Activated CD4-positive, CD25-positive, alpha-beta regulatory T cell treated with anti-CD3 and anti-CD28 coated beads, Interleukin-2, amount 50 U/mL, for 72 hours (primary cell): ENCODE measurements around the gene DHX38.

Experiments used
- DNase-seq: peaks from one replicate; pipeline ENCODE4 v3.0.0; 2021

DHX38 gene

GRCh38 chr16:72084445-72084844 lies 9.2 kb upstream of the DHX38 start:
- DNase-seq, result no peak

GRCh38 chr16:72085002-72085401 lies 8.6 kb upstream of the DHX38 start:
- no peak for DNase-seq

GRCh38 chr16:72091217-72091616 lies 2.4 kb upstream of the DHX38 start:
- no peak for DNase-seq

GRCh38 chr16:72092832-72093447 lies 707 bp upstream of the DHX38 start:
- no peak for DNase-seq

DNA sequence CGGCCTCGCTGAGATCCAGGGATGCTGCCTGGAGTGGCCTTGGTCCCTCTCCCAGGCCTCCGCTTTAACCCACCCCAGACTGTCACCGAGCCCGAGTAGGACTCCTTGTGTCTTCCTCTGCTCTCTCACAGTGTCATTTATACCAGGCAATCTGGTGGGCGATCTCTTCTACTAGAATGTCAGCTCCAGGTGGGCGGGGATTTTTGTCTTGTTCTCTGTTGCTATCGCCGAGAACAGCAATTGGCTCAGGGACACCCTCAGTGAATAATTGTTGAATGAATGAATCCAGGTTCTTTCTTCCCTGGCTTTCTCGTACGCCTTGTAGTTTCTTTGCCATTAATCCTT lies 591 bp downstream of the DHX38 start:
- no peak for DNase-seq

- DNase-seq, result no peak
Measured at GRCh38 chr16:72098936-72099335, 5.3 kb downstream of the DHX38 start.

DNA sequence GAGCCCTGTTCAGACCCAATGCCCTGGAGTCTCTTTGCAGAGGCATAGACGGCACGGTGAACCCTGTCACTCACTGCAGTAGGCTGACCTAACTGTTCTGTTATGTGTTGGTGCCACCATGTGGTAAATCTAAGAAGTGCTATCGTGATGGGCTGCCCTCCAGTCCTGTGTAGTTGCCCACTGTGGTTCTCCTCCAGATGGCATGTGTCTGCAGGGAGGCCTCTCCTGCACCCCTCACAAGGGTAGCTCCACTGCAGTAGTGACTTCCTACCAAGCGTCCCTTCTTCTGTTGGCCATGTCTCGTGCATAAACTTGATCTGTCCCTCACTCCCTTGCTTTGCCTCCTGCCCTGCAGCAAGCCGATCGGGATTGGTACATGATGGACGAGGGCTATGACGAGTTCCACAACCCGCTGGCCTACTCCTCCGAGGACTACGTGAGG lies 5.8 kb downstream of the DHX38 start:
- no peak for DNase-seq

DNA sequence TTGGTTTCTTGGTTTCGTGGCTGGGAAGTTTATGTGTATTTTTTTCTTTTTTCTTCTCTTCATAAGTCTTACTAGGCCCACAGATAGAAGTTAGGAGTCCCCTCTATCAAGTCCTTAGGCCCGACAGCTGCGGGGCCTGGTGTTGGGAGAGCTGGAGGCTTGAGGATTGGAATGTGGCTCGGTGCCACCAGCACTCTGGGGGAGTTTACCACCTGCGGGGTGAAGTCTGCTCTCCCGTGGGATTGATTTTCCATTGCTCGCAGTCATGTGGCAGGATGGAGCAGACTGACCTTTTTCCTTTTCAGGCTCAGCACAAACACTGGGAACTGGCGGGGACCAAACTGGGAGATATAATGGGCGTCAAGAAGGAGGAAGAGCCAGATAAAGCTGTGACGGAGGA lies 7.5 kb downstream of the DHX38 start:
- no peak for DNase-seq

DNA sequence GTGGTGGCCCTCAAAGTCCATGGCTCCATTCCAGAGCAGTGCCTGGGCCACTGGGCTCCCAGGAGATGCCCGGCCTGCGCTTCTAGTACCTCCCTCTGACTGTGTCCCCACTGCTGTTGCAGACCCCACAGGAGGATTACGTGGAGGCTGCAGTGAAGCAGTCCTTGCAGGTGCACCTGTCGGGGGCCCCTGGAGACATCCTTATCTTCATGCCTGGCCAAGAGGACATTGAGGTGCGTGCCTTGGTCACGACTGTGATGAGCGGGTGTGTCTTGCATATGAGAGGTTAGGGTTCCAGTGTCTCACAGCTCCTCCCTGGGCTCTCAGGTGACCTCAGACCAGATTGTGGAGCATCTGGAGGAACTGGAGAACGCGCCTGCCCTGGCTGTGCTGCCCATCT lies 11.3 kb downstream of the DHX38 start:
- DNase-seq, result no peak

- no peak for DNase-seq
Measured at GRCh38 chr16:72105978-72106377, 12.3 kb downstream of the DHX38 start.

- DNase-seq, result no peak
Measured at GRCh38 chr16:72107371-72107770, 13.7 kb downstream of the DHX38 start.

DNA sequence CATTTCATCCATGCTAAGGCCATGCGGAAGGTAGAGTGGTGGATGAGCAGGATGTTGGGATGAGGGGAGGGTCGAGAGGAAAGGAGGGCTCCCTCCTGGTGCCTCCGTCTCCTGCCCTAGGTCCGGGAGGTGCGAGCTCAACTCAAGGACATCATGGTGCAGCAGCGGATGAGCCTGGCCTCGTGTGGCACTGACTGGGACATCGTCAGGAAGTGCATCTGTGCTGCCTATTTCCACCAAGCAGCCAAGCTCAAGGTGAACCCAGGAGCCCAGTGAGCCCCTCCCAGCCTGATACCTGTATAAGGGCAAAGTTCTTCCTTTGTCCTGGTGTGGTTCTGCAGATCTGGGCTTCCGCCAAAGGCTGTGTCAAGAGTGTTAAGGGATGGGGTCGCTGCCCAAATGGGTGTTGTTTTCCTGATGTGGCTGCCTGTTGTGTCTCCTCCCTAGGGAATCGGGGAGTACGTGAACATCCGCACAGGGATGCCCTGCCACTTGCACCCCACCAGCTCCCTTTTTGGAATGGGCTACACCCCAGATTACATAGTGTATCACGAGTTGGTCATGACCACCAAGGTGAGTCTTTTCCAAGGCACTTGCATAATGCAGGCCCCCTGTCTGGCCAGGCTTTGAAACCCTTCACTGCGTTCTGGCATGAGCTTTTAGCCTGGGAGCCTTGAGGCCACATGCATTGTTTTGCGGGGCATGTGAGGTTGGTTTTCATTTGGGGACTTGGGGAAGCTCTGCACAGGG lies 14.9 kb downstream of the DHX38 start:
- no peak for DNase-seq

- DNase-seq, result no peak
Measured at GRCh38 chr16:72109300-72109699, 15.7 kb downstream of the DHX38 start.

- DNase-seq, result no peak
Measured at GRCh38 chr16:72109966-72110530, 16.4 kb downstream of the DHX38 start.

DNA sequence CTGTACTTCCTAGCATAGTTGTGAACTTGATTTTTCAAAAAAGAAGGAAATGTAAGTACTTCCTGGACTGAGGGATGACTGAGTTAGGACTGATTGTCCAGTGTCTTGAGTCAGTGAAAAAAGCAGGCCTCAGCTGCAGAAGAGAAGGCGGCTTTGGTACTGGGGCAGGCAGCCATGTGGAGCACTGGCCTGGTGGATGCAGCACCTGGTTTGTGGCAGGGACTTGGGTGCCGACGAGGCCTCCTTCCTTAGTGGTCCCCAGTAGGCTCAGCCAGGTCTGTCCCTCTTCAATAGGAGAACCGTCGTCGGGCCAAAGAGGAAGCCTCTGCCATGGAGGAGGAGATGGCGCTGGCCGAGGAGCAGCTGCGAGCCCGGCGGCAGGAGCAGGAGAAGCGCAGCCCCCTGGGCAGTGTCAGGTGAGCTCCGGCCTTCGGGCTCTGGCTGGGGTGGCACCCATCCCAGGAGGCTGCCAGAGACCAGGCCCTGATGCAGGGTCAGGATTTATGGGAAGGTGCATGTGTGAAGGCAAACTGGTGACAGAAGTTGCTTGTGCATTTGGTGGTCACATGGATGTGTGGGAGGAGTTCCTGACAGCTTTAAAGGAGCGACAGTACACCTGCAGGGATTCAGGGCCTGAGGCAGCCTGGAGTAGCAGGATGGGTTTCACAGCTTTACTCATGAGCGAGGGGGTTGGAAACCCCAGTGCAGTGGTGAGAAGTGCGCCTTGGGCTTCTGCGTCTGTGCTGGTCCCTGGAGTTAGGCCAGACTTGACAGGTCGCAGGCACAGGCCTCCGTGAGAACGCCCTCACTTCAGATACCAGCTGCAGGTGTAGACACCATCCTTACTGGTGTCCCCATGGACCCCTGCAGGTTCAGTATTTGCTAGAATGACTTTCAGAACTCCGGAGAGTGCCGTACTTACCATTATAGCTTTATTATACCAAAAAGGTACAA lies 17.3 kb downstream of the DHX38 start:
- DNase-seq, result no peak

DNA sequence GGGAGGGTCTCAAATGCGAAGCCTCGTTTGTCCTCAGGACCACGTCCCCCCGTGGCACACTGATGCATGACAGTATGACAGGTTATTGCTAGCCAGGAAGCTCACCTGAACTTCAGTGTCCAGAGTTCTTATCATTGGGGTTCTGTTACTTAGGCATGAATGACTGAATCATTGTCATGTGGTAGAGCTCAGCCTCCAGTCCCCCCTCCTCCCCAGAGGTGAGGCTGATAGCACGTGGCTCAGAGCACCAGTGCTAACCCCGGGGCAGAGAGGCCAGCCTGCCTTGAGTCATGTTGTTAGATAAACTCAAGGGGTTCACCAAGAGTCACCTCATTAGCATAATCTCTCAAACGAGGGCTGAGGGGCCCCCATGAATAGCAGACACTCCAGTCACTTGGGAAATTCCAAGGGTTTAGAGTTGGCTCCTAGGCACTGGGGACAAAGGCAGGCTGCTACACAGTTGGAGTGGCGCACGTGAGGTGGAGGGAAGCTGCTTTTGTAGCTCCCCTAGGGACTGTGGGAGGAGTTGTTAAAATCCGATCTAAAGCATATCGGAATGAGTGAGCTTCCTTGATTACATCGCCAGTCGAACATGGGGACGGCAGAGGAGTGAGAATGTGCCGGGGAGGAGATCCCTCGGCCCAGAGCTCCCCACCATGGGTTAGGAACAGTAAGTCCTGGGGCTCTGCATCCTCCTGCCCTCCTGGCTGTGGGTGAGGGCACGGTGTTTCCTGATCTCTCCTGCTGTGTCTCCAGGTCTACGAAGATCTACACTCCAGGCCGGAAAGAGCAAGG lies 18.2 kb downstream of the DHX38 start:
- no peak for DNase-seq

DNA sequence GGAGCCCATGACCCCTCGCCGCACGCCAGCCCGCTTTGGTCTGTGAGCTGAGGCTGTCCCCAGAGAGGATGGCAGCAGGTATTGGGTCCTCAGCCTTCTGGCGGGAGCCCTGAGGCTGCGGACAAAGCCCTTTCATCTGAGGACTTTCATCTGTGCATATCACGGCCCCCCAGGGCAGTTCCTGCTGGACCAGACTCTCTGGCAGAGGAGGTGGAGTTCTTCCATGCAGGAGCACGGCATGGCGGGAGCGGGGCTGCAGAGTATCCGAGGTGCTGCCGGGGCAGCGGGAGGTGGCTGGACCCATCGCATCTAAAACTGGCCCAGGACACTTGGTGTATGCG lies 18.8 kb downstream of the DHX38 start:
- DNase-seq, result no peak

- no peak for DNase-seq
Measured at GRCh38 chr16:72112906-72113615, 19.4 kb downstream of the DHX38 start.

- no peak for DNase-seq
Measured at GRCh38 chr16:72113616-72113945, 19.9 kb downstream of the DHX38 start.

GRCh38 chr16:72120026-72120425 lies 26.4 kb downstream of the DHX38 start:
- DNase-seq, result no peak

DNA sequence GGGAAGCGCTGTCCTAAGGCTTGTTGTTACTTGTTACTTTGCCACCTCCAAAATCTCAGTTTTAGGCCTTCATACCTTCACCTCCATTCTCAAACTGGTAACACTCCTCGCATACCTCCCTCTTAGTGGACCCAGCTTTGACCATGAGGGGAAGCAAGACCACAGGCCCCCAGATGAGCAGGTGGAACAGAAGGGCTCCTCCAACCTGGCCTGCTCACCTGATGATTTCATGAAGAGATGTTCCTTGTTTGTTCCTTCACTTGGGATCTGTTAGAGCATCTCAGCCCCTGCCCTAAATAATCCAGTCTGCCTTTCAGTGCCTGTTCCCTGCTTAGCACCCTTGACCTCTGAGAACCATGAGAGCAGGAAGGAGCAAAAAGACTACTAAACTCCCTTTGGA lies 28.7 kb downstream of the DHX38 start:
- no peak for DNase-seq

GRCh38 chr16:72122916-72123315 lies 29.3 kb downstream of the DHX38 start:
- DNase-seq, result no peak
